ENCODE data around the gene TPSB2.

Gene TPSB2

DNA sequence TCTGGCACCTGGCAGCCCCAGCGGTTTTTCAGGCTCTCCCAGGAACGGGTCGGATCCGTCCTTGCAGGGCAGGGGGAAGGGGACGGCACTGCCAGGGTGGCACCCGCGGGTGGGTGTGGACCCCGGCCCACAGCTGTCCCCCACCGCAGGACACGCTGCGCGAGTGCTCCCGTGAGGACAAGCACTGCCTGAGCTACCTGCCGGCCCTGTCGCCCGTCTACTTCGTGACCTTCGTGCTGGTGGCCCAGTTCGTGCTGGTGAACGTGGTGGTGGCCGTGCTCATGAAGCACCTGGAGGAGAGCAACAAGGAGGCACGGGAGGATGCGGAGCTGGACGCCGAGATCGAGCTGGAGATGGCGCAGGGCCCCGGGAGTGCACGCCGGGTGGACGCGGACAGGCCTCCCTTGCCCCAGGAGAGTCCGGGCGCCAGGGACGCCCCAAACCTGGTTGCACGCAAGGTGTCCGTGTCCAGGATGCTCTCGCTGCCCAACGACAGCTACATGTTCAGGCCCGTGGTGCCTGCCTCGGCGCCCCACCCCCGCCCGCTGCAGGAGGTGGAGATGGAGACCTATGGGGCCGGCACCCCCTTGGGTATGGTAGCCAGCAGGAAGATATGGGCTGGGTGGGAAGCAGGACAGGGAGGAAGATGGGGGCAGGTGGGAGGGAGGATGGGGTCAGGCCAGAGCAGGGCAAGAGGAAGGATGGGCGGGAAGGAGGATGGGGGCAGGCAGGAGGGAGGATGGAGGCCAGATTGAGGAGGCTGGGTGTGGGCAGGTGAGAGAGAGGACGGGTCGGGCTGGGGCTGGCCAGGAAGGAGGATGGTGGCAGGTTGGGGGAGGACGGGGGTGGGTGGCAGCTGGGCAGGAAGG, 11.7 kb downstream of the TPSB2 start:
- no peak for DNase-seq

GRCh38 chr16:1217526-1217925, 12.5 kb downstream of the TPSB2 start:
- no peak for DNase-seq

- DNase-seq = no peak
Measured at GRCh38 chr16:1216681-1217400, 13.1 kb downstream of the TPSB2 start.

GRCh38 chr16:1216296-1216619, 13.7 kb downstream of the TPSB2 start:
- no peak for DNase-seq

- DNase-seq = no peak
Measured at GRCh38 chr16:1215574-1216295, 14.2 kb downstream of the TPSB2 start.

- DNase-seq = no peak
Measured at GRCh38 chr16:1214719-1215118, 15.3 kb downstream of the TPSB2 start.

- DNase-seq = no peak
Measured at GRCh38 chr16:1213796-1214372, 16.1 kb downstream of the TPSB2 start.

GRCh38 chr16:1213231-1213630, 16.8 kb downstream of the TPSB2 start:
- no peak for DNase-seq

GRCh38 chr16:1212616-1213194, 17.3 kb downstream of the TPSB2 start:
- DNase-seq = no peak

GRCh38 chr16:1211451-1212268, 18.3 kb downstream of the TPSB2 start:
- no peak for DNase-seq

DNA sequence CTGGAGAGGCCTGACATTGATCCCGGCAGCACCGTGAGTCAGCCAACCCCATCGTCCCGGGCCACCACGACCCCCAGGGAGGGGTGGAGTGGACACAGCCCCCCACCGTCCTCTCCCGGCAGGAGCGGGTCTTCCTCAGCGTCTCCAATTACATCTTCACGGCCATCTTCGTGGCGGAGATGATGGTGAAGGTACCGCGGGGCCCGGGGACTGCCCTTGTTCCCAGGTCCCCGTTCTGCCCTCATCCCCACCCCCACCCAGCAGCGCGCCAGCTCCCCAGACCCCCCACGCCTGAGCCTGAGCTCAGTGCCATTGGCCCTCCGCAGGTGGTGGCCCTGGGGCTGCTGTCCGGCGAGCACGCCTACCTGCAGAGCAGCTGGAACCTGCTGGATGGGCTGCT, 19.5 kb downstream of the TPSB2 start:
- DNase-seq = no peak

DNA sequence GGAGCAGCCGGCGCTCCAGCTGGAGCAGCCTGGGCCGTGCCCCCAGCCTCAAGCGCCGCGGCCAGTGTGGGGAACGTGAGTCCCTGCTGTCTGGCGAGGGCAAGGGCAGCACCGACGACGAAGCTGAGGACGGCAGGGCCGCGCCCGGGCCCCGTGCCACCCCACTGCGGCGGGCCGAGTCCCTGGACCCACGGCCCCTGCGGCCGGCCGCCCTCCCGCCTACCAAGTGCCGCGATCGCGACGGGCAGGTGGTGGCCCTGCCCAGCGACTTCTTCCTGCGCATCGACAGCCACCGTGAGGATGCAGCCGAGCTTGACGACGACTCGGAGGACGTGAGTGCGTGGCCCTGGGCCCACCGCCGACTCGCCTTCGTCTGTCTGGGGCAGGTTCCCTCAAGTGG, 20.9 kb downstream of the TPSB2 start:
- no peak for DNase-seq

- DNase-seq = peak; percentile 54
Measured at GRCh38 chr16:1208239-1208830, 21.6 kb downstream of the TPSB2 start.

DNA sequence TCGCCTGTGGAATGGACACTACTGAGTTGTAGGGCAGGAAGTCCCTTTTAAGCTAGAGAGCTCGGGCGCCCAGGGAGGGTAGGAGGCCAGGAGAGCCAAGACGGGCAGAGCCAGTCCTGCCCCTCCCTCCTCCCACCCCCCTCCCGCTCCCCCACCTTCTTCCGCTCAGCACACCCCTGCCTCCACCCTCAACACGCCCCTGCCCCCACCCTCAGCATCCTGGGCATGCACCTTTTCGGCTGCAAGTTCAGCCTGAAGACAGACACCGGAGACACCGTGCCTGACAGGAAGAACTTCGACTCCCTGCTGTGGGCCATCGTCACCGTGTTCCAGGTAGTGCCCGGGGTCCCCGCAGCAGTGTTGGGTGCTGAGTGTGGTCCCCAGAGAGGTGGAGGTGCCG, 23.2 kb downstream of the TPSB2 start:
- no peak for DNase-seq

GRCh38 chr16:1206326-1206725, 23.7 kb downstream of the TPSB2 start:
- no peak for DNase-seq

- DNase-seq = no peak
Measured at GRCh38 chr16:1204933-1205332, 25.1 kb downstream of the TPSB2 start.

- DNase-seq = no peak
Measured at GRCh38 chr16:1202274-1202673, 27.7 kb downstream of the TPSB2 start.

DNA sequence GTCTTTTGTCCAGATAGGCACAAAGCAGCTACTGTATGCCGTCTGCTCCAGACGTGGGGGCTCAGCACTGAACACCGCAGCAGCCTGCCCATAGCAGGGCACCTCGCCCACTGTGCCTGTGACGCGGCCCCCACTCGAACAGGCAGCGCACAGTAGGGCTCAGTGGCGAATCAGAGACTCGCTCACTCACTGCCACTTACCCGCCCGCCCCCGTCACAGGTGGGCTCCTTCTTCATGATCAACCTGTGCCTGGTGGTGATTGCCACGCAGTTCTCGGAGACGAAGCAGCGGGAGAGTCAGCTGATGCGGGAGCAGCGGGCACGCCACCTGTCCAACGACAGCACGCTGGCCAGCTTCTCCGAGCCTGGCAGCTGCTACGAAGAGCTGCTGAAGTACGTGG, 28.5 kb downstream of the TPSB2 start:
- no peak for DNase-seq

DNA sequence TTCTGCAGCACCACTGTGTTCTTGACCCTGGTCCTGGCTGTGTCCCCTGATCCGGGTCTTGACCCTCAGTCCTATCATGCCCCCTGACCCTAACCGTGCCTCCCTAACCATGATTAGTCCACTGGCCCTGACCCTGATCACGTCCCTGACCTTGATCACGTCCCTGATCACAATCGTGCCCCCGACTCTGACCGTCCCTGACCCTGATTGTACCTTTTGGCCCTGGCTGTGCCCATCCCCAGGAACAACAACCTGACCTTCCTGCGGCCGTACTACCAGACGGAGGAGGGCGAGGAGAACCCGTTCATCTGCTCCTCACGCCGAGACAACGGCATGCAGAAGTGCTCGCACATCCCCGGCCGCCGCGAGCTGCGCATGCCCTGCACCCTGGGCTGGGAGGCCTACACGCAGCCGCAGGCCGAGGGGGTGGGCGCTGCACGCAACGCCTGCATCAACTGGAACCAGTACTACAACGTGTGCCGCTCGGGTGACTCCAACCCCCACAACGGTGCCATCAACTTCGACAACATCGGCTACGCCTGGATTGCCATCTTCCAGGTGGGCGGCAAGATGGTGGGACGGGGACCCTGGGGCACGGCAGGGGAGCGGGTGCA, 29.9 kb downstream of the TPSB2 start:
- DNase-seq = no peak

DNA sequence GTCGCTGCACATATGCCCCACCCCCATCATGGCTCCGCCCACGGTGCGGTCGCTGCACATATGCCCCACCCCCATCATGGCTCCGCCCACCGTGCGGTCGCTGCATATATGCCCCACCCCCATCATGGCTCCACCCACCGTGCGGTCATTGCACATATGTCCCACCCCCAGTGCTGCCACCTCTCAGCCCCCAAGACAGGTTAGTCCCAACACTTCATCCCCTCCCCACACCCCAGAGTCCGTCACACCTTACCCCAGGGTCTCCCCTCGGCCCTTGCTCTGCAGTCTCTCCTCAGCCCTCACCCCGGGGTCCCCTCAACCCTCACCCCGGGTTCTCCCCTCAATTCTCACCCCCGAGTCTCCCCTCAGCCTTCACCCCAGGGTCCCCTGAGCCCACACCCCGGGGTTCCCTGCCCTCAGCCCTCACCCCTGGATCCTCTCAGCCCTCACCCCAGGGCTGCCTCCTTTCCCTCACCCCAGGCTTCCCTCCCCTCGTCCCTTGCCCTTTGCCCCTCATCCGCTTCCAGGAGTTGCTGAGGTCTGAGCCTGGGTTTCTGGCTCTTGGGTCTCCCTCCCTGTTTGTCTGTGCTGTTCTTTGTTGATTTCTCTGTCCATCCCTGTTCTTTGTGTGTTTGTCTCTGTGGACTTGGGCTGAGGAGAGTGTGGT, 30.5 kb downstream of the TPSB2 start:
- DNase-seq = no peak

All from GDM1 (cell line).